HG02885 (cell line): ENCODE measurements around the gene OXCT1.

ENCODE experiments used
- ATAC-seq: cut with Tn5 transposase; IDR thresholded peaks from one replicate; pipeline ENCODE4 v1.9.1; 2021; ENCODE audit warnings: mild to moderate bottlenecking; ENCODE audit not compliant: unreplicated experiment, poor library complexity

OXCT1 gene

DNA sequence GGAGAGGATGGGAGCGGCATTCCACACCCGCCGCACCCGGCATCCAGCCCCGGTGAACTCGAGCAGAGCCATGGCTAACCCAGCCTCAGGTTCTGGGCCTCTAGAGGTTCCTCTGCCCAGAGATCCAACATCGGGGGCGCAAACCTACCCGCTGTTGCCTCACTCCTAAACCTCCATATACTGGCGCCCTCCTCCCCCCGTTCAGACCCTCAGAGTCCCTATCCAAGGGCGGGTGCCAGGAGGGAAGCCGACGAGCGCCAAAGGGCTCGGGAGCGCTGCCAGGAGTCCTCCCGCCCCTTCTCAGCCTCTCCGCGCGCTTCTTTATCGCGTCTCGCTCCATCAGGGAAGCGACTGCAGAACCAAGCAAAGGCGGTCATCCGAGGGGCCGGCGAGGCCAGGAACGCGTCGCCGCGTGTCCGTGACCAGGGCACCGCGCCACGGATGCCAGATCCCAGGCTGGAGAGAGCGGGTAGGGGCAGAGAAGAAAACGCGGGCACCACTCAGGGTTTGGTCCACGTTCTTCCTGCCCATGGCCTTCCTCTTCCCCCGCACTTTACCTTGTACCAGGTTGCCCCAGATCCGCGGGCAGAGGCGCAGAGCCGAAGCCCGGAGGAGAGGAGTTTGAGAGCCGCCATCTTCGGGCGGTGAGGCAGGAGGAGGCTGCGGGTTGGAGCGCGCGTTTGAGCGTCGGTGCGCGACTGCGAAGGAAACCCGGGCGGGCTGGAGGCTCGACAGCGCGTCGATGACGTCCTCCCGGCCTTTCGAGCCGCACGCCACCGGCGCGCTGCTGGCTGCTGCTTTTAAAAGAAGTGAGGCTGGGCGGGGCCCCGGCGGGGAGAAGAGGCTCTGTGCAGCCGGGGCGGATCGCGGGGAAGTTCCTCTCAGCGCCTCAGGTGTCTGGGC lies at the start of gene OXCT1:
TSS of gene OXCT1 (minus strand) at position 702 of the 903 bp plus-strand sequence. CDS start at position 635, 67 bp downstream.
- peak; percentile 92 for ATAC-seq

GRCh38 chr5:41918105-41918504 lies 47.9 kb upstream of the OXCT1 start:
- ATAC-seq: peak; percentile 66

DNA sequence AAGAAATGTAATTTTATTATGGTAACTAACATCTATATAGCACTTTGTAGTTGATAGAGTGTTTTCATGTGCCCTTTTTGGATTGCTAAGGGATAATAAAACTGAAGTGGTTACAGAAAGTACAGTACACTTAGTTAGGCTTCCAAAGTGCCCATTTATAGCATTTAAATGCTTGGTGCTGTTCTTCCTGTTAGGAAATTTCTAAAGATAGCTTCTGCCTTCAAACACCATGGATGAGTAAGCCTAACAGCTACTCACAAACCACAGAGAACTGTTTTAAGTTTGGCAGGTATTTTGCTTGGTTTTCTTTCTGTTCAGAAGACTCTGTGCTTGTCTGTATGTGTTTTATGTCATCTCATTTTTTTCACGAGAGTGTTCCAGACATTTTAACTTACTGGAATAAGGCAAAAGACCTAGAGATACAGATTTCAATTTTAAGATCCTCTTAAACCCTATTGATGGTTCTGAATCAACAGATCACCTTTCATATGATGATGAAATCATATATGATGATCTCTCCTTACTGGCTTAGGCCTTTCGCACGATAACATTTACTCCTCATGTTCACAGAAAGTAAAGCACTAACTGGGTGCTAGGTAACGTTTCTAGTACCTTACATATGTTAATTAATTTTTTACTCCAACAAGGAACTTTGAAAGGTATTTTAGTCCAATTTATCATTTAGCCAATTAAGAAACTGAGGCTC lies 38.3 kb upstream of the OXCT1 start:
- no peak for ATAC-seq

GRCh38 chr5:41906151-41906550 lies 35.9 kb upstream of the OXCT1 start:
- ATAC-seq: no peak

DNA sequence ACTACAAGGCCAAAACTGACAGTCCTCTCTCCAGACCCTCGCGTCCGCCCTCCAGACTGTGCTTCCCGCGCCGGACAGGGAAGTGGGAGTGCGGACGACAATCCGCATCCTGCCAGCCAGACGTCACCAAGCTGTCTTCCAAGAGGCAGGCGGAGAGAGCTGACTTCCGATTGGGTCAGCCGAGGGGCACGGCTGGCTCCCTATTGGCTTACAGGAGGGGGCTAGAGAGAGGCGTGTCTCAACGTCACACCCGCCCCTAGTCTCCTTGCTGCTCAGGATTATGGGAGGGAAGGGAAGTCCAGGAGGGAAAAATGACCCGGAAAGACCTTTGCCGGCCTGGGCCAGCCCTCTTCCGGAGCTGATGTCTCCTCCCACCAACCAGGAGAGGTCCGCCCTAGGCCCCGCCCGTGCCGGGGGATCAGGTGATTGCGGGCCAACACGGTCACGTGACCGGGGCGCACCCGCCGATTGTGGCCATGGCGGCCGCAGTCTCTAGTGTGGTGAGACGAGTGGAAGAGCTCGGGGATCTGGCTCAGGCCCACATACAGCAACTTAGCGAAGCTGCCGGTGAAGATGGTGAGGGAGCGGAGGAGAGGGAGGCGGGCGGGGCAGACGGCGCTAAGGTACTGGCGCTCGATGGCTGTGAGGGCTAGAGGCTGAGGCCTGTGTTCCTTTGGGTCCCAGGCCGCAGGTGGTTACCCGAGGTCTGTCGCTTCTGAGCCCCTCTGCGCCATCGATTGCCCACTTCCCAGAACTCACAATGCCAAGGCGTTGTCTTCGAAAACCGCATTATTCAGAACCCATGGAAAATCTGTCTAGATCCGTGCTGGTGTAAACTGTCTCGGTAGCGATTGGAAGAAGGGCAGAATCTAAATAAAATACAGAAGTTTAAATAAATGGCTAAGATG lies 33.9 kb upstream of the OXCT1 start, which contains the start of gene RIMOC1:
TSS of gene RIMOC1 (plus strand) at position 453 of the 908 bp plus-strand sequence. CDS start at position 477, 24 bp downstream.
- ATAC-seq: peak; percentile 99

GRCh38 chr5:41903382-41903891 lies 33.2 kb upstream of the OXCT1 start:
- ATAC-seq: no peak

DNA sequence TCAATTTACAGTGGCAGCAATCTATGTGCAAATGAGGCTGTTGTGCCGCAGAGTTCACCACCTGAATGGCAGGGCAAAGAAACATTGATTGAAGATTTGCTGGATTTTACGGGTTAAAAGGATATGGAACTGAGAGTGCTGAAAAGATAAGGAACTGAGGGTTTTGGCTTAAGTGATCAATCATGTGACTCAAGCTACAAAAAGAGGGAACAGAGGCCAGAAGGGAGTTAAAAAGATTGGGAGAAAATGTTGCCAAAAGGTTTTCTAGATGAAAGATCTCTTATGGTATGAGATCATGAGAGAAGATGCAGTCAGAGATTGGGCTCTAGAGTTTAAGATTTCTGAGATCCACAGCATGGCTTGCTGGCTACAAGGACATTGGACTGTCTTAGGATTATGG lies 26.0 kb upstream of the OXCT1 start:
- no peak for ATAC-seq

GRCh38 chr5:41893074-41893851 lies 23.0 kb upstream of the OXCT1 start:
- ATAC-seq: peak; percentile 56

DNA sequence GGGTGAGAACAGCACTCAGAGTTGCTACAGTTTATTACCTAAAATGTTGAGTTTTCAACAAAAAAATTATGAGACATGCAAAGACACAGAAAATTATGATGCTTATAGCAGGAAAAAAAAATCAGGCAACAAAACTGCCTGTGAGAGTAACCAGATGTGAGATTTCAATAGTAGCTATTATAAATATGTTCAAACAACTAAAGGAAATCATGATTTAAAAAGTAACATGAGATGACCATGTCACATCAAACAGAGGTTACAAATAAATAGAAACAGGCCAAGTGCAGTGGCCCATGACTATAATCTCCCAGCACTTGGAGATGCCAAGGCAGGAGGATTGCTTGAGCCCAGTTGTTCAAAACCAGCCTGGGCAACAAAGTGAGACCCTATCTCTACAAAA lies 21.8 kb upstream of the OXCT1 start:
- no peak for ATAC-seq

DNA sequence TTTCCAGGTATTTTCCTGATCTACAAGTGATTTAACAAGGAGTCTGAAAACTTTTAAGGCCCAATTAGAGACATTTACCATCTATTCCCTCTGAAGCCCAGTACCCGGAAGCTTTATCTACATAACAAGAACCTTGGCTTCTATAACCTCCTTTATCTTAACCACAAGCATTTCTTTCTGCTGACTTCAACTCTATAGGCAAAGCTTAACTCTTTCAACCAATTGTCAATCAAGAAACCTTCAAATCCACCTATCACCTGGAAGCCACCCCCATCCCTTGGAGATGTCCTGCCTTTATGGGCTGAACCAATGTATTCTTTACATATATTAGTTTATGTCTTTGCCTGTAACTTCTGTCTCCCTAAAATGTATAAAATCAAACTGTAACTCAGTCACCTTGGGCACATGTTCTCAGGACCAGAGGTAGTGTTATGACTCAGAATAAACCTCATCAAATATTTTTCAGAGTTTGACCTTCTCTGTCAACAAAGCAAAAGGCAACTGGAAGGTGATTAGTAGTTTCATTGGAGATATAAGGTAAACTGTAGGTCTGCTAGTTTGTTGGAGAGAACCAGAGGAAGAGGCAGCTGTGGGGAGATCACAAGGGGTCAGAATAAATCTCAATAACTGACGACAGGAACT lies 21.0 kb upstream of the OXCT1 start:
- peak; percentile 50 for ATAC-seq

- no peak for ATAC-seq
These were observed 15.1 kb upstream of the OXCT1 start for GRCh38 chr5:41885286-41885685.

DNA sequence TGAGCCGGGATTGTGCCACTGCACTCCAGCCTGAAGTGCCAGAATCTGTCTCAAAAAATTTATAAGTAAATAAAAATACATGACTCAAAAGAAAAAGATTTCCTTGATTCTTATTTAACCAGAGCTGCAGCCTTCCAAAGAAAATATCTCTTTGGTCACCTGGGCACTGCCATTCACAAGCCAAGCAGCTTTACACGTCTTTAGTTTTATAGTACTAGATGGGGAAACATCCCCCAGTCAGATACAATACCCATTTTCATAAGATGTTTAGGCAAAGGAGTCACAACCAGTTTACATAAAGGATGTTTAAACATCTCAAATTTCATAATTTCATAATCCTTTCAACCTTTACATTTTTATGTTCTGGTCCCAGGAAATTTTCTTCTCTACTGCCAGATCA lies 13.7 kb upstream of the OXCT1 start:
- ATAC-seq: no peak

DNA sequence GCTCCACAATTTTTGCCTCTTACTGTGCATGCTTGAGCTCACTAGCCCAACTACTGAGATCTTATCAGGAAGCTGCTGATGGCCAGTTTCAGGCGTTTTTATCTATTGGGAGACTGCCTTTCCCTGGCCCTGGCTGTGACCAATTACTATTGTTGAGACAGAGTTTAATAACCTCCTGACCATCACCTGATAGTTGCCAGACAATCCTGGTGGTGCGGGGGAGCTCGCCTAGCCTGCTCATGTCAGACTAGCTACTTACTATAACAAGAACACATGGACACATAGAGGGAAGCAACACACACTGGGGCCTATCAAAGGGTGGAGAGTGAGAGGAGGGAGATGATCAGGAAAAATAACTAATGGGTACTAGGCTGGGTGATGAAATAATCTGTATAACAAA lies 13.0 kb upstream of the OXCT1 start:
- no peak for ATAC-seq

- ATAC-seq: no peak
These were observed 12.5 kb upstream of the OXCT1 start for GRCh38 chr5:41882765-41883164.

DNA sequence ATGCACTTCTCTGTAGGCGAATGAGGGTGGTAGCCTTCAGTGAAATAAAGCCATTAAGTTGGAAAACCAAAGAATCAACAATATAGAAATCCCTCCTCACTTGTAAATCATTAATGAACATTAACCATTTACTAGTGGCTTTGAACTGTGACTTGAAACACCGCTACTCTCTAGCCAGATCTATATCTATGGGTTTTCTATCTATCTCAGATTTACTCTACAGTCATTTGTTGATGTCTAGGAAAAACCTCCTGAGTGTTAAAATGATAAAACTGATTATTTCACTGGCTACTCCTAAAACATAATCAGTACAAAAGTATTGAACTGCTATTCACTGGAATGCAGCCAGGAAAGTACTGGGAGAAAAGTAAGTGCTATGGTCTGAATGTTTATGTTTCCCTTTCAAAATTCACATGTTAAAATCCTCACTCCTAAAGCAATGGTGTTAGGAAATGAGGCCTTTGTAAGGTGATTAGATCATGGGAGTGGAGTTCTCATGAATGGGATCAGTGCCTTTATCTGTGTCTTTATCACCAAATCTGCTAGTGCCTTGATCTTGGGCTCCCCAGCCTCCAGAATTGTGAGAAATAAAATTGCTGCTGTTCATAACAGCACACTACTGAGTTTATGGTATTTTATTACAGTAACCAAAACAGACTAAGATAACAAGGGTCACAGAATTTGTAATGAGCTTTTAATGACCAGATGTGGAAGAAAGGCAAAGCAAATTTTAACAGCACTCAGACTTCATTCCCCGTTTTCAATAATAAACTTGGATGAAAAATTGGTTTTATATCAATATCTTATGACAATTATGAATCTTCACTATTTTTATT lies 8.6 kb upstream of the OXCT1 start:
- no peak for ATAC-seq

DNA sequence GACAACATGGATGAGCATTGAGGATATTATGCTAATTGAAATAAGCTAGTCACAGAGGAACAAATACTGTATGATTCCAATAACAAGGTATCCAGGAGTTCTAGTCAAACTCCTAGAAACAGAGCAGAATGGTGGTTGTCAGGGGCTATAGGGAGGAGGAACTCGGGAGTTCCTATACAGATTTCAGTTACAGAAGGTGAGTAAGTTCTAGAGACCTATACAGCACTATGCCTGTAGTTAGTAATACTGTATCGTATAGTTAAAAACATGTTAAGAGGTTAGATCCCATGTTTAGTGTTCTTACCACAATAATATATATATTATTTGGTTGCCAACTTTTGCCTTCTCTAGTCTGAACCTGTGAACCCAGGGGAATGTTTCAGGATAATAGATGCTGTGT lies 7.9 kb upstream of the OXCT1 start:
- ATAC-seq: peak; percentile 38

DNA sequence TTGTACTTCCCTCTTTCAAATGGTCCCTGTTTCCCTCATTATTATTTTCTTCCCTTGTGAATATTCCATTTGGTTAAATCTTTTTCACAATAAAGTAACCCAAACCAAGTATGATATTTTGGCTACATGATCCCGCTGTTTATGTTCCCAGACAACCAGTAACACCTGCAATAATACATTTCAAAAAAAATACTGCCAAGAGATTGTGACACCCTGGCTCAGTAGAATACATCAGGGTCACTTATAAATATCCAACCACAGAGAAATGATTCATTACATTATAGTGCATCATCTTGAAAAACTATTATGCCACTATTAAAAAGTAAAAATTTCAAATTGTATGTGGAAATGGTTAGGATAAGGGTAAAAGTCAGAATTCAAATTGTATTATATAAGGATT lies 7.2 kb upstream of the OXCT1 start:
- no peak for ATAC-seq

- no peak for ATAC-seq
These were observed 6.5 kb upstream of the OXCT1 start for GRCh38 chr5:41876678-41877077.
